HTR-8/SVneo (cell line): ENCODE data around the gene FAAP20.

Experiments
- DNase-seq: peaks from one replicate; pipeline ENCODE4 v3.0.0; 2011; ENCODE audit warnings: low spot score, mixed read lengths; ENCODE audit not compliant: insufficient read length
- FAIRE-seq: peaks from 2 replicates; lab custom pipeline; 2011; peaks lifted over from hg19 to GRCh38; lab: Jason Lieb, UNC

The FAAP20 gene

DNA sequence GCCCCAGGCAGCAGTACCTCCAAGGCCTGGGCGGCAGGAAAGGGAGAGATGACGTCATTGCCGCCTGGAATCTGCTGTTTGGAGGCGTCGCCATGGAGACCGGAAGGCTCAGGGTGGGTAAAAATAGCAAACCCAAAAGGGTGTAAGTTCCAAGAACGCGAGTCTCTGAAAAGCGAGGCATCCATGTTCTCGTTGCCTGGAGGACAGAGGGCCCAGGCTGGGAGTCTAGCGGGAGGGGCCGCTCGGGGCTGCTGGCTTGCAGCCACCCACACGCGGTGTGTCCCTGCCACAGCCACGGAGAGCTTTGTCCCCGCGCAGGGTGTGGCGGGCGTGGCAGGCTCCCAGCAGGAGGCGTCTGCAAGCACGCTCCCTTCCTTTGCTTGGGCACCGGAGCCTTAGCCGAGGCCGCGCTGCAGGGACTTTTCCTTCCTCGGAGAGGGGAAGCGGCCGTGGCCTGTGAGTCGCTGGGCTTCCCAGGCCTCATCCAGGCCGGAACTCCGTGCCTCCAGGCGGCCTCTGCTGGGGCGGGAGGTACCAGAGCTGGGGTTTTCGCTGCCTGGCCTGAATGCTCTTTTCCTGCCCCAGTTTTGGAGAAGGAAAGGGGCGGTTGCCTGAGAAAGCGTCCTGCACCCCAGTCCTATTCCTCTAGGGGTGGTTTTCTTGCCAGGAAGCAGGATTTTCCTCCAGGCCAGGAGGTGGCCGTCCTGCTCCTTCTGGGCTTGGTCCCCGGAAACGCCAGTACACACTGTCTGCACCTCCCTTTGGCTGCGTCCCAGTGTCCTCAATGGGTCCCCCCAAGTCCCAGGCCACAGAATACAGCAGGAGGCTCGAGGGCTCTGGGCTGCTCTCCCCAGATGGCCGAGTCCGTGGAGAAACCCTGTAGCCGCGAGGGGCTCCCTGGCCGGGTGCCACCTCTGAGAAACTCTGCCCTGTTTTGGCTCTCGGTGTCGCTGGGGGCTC, 18.2 kb upstream of the FAAP20 start:
- peak; percentile 58 for FAIRE-seq
- DNase-seq: peak; percentile 82

DNA sequence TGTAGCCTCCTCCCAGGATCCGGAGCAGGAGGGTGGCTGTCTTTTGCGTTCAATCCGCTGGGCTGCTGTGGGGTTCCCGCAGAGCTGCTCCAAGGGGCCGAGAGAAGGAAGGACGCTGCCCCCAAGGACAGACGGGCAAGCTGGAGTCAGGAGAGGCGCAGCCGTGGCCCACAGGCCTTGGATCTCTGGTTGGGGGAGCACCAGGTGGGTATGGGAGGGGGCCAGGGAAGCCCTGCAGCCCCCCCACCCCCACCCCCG, 17.6 kb upstream of the FAAP20 start:
- DNase-seq: no peak
- FAIRE-seq: no peak

DNA sequence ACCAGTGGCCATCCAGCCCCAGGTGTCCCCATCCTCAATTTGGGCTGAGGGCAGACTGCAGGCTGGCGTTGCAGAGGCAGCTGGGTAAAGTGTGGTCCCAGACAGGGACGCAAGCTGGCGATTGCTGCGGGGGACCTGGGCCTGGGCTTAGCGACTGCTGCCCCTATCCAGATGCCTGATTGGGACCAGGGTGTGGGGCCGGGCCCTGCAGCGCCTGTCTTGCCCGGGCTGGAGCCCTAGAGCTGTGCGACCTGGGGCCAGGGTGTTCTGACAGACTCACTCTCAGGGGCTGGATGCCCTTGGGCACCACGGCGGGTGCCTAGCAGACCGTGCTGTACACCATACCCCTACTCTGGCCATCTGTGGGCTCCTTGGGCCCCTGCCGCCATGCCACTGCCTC, 16.2 kb upstream of the FAAP20 start:
- DNase-seq: no peak
- FAIRE-seq: no peak

DNA sequence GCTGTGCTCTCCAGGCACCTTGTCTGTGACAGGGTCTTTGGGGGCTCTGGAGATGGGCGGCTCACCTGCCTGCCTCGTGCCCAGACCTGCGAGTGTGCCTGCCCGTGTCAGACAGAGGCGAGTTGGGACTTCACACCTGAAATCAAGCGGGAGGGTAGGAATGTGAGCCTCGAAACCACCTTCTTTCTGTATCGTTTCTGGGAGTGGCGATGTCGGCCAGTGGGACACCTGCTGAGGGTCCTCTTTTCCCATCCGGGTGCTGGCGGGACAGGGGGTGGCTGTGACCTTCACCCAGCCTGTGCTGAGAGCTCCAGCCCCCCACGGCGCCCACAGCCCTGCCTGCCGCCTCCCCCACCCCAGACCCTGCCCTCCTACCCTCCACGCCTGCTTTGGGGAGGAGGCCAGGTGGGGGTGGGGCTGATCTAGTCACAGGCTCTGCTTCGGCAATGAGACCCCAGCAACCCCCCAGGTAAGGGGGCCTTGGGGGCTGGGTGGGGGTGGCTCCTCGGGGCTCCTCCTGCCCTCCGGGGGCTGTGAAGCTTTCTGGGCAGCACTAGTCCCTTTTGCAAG, 15.6 kb upstream of the FAAP20 start:
- FAIRE-seq (no peak), DNase-seq (no peak)

DNA sequence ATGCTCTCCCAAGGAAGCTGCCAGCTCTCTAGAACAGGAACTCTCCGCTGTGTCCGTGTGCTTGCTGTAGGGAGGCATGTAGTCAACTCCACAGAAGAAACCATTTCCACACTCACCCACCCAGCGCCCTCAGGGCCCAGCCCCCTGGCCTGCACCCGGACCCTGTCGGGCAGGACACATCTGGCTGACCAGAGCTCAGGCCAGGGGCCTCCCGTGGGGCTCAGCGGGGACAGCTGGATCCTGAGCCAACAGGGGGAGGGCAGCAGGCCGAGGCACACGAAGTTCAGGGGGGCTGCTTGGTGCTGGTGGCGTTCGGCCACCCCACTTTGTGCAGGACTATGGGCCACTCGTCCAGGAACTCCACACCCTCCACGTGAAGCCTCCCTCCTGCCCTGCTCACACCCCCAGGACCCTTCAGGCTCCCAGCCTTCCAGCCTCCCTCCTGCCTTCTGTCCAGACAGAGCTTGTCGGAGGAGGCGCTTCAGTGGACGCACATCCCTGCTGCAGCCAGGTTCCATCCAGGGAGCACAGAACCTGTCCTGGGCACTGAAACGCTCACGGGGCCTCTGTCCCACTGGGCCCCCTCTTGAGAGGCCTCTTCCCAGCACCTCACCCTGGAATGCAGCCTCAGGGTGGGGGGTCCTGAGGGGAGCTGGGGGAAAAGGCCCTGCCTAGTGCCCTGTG, 15.0 kb upstream of the FAAP20 start:
- no peak for DNase-seq
- no peak for FAIRE-seq

DNA sequence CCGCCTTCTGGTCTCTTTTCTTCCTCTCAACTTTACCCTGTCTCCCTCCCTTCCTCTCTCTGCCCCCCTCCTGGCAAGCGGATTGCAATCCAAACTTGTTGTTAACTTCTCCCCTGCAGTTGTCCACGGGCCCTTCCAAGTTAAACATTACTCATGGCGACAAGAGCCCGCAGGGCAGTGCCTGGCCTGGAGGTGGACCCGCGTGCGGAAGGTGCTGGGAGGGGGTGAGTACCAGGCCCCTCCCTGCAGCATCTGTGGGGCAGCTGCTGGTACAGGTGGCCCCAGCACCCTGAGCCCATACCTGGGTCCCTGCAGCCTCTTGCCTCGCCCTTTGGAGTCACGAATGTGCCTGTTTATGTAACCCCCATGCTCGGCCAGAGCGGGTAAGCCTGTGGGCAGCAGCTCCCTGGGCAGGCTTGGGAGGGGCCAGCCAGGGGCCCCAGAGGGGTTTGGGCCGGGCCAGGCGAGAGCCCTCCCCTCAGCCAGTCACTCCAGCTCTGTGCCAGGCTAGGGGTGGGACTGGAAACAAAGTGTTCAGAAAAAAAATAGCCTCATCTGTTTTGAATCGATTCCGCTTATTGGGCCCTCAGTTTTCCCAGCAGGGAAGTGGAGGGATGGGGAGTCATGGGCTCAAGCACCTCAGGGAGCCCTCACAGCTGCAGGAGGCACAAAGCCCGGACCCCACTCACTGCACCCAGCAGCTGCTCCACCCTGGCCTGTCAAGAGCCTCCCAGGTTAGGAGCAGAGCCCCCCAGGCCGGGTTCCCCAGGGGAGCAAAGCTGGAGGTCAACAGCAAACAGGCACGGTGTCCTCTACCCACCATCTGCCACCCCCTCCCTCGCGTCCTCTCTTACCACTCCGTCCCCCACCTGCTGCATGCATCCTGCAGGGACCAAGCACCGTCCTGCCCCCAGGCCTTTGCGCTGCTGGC, 14.0 kb upstream of the FAAP20 start:
- peak; percentile 59 for DNase-seq
- FAIRE-seq: no peak

DNA sequence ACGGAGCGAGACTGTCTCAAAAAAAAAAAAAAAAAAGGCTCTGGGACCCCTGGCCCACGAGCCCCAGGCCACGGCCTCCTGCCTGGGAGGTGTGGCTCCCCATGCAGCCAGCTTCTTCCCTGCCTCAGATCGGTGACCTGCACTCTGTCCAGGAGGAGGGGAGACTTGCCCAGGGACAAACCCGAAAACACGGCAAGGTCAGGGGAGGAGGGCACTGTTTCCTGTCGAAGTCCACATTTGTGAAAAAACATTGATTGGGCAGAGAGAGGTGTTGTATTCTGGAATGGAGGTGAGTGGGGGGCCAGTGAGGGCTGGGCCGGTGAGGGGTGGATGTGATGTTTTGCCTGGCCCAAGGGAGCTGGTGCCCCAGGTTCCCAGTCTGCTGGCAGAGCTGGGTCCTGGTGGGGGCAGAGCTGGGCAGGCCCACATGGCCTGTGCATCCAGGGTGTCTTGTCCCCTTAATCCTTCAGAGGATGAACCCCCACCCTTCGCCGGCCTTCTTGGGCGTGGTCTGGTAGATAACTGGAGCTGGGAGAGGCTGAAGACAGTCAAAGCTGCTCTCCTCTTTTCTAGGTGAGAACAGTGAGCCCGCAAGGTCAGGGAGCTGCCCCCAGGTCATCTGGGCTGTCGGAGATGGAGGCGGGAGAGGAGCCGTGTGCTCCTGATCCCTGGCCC, 12.4 kb upstream of the FAAP20 start:
- FAIRE-seq (no peak), DNase-seq (no peak)

DNA sequence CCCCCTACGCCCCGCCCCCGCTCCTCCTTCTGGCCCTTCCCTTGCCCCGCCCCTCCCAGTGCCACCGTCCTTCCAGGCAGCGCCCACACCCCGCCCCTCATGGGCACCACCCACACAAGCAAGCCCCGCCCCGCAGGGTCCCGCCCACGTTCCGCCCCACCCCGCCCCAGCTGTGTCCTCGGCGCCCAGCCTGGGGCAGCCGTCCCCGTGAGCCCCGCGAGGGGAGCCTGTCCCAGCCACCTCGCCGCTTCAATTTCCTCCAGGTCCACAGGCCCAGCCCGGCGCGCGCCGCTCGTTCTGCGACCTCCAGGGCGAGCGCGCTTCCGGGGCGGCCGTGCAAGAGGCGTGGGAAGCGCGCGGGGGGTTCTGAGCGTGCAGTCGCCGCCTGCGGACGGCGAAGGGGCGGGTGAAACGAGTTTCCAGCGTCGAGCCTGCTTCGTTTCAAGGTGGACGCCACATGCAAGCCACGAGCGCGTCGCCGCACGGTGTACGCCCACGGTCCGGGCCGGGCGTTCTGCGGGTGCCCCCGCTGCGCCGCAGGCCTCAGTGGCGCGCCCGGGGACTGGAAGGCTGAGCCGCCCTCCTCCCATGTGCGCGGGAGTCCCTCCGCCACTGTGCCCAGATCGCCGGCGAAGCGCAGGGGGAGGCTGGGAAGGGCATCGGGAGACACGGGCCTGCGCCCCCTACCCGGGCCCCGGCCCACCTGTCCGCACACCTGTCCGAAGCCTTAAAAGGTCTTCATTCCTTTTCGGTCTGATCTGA, 10.8 kb upstream of the FAAP20 start:
- DNase-seq (peak; percentile 70), FAIRE-seq (no peak)

DNA sequence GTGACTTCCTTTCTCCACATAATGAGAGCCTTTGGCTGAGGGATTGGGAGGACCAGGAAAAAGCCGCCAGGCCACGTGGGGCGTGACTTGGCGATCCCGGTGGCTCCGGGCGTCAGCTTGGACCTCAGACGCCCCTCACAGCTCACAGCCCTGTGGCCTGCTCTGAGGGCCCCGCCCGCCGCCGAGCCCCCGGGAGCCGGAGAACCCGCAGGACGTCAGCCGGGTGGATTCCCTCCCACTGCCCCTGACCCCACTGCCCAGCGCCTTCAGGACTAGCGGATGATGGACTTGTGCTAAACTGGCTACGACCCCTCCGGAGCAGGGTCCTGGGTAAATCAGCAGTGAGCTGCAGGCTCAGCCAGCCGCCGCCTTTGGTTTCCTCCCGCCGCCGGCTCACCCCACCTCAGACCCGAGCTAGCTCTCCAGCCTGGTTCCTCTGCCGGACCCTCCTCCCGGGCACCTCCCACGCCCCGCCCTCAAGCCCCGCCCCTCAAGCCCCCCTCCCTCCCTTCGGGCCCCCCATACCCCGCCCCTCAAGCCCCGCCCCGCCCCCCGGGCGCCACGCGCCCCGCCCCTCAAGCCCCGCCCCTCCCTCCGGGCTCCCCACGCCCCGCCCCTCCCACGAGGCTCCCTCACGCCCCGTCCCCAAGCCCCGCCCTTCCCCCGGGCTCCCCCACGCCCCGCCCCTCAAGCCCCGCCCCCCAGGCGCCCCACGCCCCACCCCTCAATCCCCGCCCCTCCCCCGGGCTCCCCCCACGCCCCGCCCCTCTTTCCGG, 10.0 kb upstream of the FAAP20 start:
- DNase-seq (peak; percentile 80), FAIRE-seq (no peak)

DNA sequence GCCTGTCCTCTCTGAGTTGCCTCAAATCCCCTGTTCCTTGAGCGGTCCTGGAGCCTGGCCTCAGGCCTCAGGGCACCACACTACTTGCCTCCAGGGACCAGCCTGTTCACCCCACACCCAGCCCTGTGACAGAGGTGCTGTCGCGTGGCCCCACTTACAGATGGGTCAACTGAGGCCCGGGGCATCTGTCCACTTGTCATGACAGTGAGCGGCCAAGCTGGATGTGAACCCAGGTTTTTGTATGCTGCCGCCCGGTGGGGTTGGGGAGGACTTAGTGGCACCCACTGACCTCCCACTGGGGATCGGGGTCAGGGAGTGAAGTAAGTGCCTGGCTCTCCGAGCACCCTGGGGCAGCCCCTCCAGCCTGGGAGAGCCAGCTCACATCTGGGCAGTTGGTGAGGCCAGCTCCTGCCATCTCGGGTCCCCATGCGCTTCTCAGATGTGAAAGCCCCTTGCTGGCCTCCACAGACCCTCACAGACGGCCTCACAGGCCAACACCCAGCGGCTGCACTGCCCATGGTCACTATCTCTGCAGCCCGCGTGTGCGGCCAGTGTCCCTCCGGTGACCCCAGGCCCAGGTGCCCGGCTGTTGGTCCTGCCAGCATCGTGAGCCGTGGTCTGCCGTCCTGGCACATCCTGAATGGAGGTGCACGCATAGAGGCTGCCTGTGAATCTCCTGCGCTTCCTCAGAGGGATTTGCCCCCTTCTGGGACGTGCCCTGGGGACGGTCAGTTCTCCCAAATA, 9.3 kb upstream of the FAAP20 start:
- DNase-seq (no peak), FAIRE-seq (no peak)

DNA sequence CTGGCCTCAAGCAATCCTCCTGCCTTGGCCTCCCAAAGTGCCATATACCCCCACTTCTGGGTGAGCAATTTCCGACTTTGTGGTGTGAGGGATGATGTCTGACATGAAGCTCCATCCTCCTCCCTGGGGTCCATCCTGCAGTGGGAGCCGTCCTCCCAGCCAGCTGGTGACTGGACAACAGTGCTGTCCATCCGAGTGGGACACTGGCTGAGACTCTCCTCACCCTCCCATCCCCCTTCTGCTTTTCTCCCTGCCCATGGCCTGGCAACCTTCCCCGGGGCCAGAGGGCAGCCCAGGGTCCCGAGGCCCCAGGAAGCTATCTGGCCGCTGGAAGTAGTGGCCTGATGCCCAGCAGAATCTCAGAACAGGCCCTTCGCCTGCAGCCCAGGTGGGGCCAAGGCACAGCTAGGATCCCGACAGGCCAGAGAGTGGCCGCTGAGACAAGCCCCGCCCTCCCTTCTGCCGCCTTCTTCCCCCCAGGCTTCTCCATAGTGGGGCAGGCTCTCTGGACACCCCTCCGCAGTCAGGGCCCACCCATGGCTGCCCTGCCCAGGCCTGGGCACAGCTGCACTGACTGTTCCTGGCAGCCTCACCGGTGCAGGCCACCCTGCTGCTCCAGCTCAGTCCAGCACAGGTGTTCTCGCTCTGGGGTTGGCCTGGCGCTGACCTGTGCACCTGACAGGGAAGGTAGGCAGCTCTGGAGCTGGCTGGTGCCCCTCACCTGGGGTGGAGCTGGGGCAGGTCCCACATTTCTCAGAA, 8.4 kb upstream of the FAAP20 start:
- FAIRE-seq (no peak), DNase-seq (no peak)

DNA sequence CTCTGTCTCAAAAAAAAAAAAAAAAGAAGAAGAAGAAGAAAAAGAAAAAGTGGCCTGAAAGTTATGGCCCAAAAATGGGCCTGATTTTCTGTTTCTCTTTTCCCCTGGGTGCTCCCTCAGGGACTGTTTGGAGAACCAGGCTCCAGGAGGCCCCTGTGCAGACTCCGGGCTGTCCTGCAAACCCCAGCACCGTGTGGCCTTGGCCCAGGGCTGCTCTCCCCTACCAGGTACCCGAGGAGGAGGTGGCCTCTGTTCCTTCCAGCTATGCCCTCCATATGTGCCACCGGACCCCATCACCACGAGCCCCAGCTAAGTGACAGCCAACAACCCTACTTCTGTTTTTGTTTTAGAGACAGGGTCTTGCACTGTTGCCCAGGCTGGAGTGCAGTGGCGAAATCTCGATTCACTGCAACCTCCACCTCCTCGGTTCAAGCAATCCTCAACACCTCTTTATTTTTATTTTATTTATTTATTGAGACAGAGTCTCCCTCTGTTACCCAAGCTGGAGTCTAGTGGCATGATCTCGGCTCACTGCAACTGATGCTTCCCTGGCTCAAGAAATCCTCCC, 7.5 kb upstream of the FAAP20 start:
- DNase-seq (no peak), FAIRE-seq (no peak)

DNA sequence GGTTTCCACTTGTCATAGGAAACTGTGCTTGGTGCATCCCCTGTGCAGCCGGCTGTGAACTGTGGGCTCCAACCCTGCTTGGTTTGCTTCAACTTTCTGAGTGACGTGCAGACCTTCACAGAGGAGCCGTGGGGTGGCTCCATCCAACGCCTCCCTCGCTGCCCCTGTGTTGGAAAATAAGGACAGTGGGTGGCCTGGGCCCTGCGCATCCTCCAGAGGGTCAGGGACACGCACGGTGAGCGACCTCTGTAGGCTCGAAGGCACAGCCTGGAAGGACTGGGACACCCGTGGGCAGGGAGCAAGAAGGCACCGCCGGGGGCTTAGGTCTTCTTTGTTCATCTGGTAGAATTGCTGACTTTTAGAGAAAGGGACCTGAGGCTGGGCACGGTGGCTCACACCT, 6.5 kb upstream of the FAAP20 start:
- no peak for FAIRE-seq
- DNase-seq: no peak

DNA sequence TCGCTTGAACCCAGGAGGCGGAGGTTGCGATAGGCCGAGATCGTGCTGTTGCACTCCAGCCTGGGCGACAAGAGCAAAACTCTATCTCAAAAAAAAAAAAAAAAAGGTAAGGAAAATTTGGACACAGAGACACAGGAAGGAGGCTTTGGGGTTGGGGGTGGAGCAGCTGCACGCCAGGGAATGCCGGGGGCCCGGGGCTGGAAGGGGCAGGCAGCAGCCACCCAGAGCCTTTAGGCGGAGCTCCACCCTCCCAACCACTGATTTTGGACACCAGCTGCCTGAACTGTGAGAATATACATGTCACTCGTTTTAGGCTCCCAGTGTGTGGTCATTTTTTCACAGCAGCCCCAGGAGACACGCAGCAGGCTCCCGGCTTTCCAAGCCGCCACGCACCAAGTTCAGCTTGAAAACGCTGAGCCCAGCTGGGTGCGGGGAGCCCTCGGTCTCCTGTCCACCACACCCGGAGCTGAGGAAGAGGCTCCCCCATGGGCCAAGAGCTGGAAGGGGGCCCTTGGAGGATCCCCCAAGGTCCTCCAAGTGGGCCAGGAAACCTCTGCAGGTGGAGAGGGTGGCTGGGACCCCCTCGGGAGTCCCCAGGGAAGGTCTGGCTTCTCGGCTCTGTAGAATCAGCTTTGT, 5.9 kb upstream of the FAAP20 start:
- FAIRE-seq (no peak), DNase-seq (no peak)

DNA sequence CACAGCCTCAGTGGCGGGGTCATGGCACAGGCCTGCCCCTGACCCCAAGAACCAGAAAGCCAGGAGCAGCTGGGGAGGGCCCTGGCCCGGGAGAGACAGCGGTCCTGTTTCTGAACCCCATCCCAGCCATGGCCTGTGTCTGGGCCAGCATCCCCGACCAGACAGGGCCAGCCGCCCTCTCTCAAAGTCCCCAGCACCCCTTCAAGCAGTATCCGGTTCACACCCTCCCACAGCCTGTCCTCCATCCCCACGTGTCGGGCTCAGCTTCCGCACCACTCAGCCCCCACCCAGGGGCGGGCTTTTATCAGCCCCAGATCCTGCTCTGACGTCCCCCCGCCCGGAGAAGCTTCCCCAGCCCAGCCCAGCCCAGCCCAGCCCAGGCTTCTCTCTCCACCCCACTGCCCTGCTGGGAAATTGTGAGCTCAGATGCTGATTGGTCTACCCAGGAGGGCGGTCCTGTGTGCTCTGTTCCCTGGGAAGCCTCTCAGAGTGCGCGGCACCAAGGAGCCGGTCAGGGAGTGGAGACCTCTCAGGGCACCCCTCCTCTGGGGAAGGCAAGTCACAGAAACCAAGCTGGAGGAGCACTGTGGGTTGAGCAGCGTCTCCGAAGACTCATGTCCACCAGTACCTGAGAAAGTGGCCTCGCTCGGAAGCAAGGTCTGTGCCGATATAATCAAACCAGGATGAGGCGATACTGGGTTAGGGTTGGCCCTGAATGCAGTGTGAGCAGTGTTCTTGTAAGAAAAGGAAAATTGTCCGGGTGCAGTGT, 4.7 kb upstream of the FAAP20 start:
- DNase-seq (peak; percentile 31), FAIRE-seq (no peak)

DNA sequence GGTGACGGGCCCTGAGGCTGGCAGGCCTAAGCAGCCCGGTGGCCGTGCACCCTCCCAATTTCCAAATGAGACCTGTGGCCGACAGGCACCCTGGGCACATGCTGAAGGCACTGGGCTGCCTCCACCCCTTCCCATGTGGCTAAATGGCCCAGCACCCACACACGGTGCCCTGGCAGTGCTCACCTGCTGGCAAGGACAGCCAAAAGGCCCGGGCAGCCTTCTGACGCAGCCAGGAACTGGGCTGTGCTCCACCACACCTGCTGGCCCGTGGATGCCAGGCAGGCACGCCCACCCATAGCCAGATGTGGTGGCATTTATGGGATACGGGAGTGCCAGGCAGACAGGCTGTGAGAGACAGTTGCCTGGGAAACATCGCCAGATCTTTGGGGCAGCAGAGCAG, 4.0 kb upstream of the FAAP20 start:
- FAIRE-seq (no peak), DNase-seq (no peak)
